ENCODE results near the gene GOLGA6L2. TPM values are rescaled to one million over a fixed set of nuclear protein-coding genes. Genes with fewer than 3 reads are reported as not detected.
"Not testable (repeated sequence)": the region's sequence is repeated elsewhere in the genome, so short reads cannot be mapped to it uniquely, and the experiment has no call there.

The GOLGA6L2 gene
- total RNA-seq, 6 experiments from 2014 or later = not detected

- DNase-seq = no peak
- TF ChIP-seq CTCF (IDR thresholded peaks at IDR 0.05) = no peak
Measured at GRCh38 chr15:23438816-23439466, 8.1 kb downstream of the GOLGA6L2 start.

GRCh38 chr15:23437673-23438072 lies 9.4 kb downstream of the GOLGA6L2 start:
- Mint-ChIP-seq H3K4me3 (no peak overlapping the region), H3K9me3 (peaks cover 5% of the 10 kb centered on the region; the same call in 1 of the 2 replicates), H3K36me3 (ENCODE audit: low read depth) (no peaks in the 10 kb centered on the region), H3K4me1 (ENCODE audit: low read depth) (no peaks in the 10 kb centered on the region), H3K27me3 (ENCODE audit: insufficient read depth) (peaks cover 5% of the 10 kb centered on the region), H3K27ac (no peak overlapping the region)
- TF ChIP-seq CTCF (IDR thresholded peaks at IDR 0.05) = no peak
- DNase-seq = no peak

More at GRCh38 chr15:23438816-23439466, 8.1 kb downstream of the GOLGA6L2 start:
- H3K9me3 Mint-ChIP-seq = peaks cover 6% of the 10 kb centered on the region; the same call in 1 of the 2 replicates
- no peaks in the 10 kb centered on the region for H3K4me1 Mint-ChIP-seq (ENCODE audit: low read depth)
- H3K4me3 Mint-ChIP-seq = no peak overlapping the region
- H3K36me3 Mint-ChIP-seq (ENCODE audit: low read depth) = no peaks in the 10 kb centered on the region
- H3K27ac Mint-ChIP-seq = no peak overlapping the region
- peaks cover 5% of the 10 kb centered on the region for H3K27me3 Mint-ChIP-seq (ENCODE audit: insufficient read depth)

GRCh38 chr15:23437146-23437545 lies 9.9 kb downstream of the GOLGA6L2 start:
- no peak overlapping the region for H3K4me3 Mint-ChIP-seq
- peaks cover 1% of the 10 kb centered on the region for H3K27me3 Mint-ChIP-seq (ENCODE audit: insufficient read depth)
- no peaks in the 10 kb centered on the region for H3K36me3 Mint-ChIP-seq (ENCODE audit: low read depth)
- no peak for DNase-seq
- no peak overlapping the region for H3K27ac Mint-ChIP-seq
- no peaks in the 10 kb centered on the region; the same call in 1 of the 2 replicates for H3K9me3 Mint-ChIP-seq
- H3K4me1 Mint-ChIP-seq (ENCODE audit: low read depth) = no peaks in the 10 kb centered on the region
- no peak for TF ChIP-seq CTCF (IDR thresholded peaks at IDR 0.05)

GRCh38 chr15:23436421-23436820 lies 10.6 kb downstream of the GOLGA6L2 start:
- no peak overlapping the region for H3K4me3 Mint-ChIP-seq
- peaks cover 1% of the 10 kb centered on the region for H3K27me3 Mint-ChIP-seq (ENCODE audit: insufficient read depth)
- no peak for TF ChIP-seq CTCF (IDR thresholded peaks at IDR 0.05)
- H3K36me3 Mint-ChIP-seq (ENCODE audit: low read depth) = no peaks in the 10 kb centered on the region
- no peaks in the 10 kb centered on the region; the same call in 1 of the 2 replicates for H3K9me3 Mint-ChIP-seq
- DNase-seq = no peak
- H3K27ac Mint-ChIP-seq = no peak overlapping the region
- H3K4me1 Mint-ChIP-seq (ENCODE audit: low read depth) = no peaks in the 10 kb centered on the region

GRCh38 chr15:23434699-23435098 lies 12.3 kb downstream of the GOLGA6L2 start:
- not testable (repeated sequence) for H3K27ac Mint-ChIP-seq; H3K9me3 Mint-ChIP-seq; H3K4me3 Mint-ChIP-seq; H3K4me1 Mint-ChIP-seq (ENCODE audit: low read depth); H3K36me3 Mint-ChIP-seq (ENCODE audit: low read depth); DNase-seq; H3K27me3 Mint-ChIP-seq (ENCODE audit: insufficient read depth)

GRCh38 chr15:23425327-23425726 lies 21.7 kb downstream of the GOLGA6L2 start:
- H3K27me3 Mint-ChIP-seq (ENCODE audit: insufficient read depth); H3K36me3 Mint-ChIP-seq (ENCODE audit: low read depth); H3K9me3 Mint-ChIP-seq; H3K4me3 Mint-ChIP-seq; H3K27ac Mint-ChIP-seq; DNase-seq: not testable (repeated sequence)
- H3K4me1 Mint-ChIP-seq (ENCODE audit: low read depth) = peaks cover 18% of the 10 kb centered on the region
